Mucosa of descending colon (tissue), 3 donors: ENCODE measurements around the gene HRG. TPM values are rescaled to one million over a fixed set of nuclear protein-coding genes. Genes with fewer than 3 reads are reported as not detected.
A peak's percentile ranks its signal among the peaks of the same experiment; 100 is the strongest.
"Not testable (repeated sequence)": the region's sequence is repeated elsewhere in the genome, so short reads cannot be mapped to it uniquely, and the experiment has no call there.

Experiments used
- ATAC-seq: fragments of 200-7000 bp; cut with Tn5 transposase; one replicate; pipeline ENCODE4 v1.9.1; 2020; ENCODE audit warnings: mild to moderate bottlenecking, moderate library complexity
- DNase-seq, 3 donors: peaks; one replicate each; pipeline ENCODE4 v3.0.0-alpha.2; 2020
- H3K36me3 ChIP-seq: fragments of 200-600 bp; one replicate; pipeline ENCODE4 v1.8.0; 2021; ENCODE audit warnings: low read depth, mild to moderate bottlenecking
- H3K4me1 ChIP-seq: fragments of 200-600 bp; one replicate; pipeline ENCODE4 v1.8.0; 2021; ENCODE audit warnings: low read depth, mild to moderate bottlenecking
- H3K4me3 ChIP-seq: fragments of 200-600 bp; one replicate; pipeline ENCODE4 v1.8.0; 2021; ENCODE audit warnings: mild to moderate bottlenecking
- H3K9me3 ChIP-seq: fragments of 200-600 bp; one replicate; pipeline ENCODE4 v1.8.0; 2021; ENCODE audit warnings: mild to moderate bottlenecking
- intact Hi-C, 2 donors: fragments of 100-400 bp; cut with DNase I in 1 of 2; cut with micrococcal nuclease in 1 of 2; formaldehyde crosslinking; loops; one replicate each; pipeline versions ENCODE4 v1.11.0 to v1.11.1; 2022; cut with DNase I, micrococcal nuclease
- total RNA-seq, 3 donors: library from RNA; stranded (reverse); fragmentation: NEBNext Ultra II Directional in 2 of 3; extraction: Animal tissue kit (Norgen Biotek cat#: 25700) in 2 of 3; gene quantifications; one replicate each; pipeline versions ENCODE4 v1.2.1 to v1.2.4, GENCODE V29; 2021 to 2023
- TF ChIP-seq, protein P1 (sequence below): fragments of 200-600 bp; IDR thresholded peaks from one replicate; pipeline ENCODE4 v1.8.0; 2022; ENCODE audit warnings: antibody characterized with exemption, mild to moderate bottlenecking
- donor health status: DM: no; HTN: no; CAD: no; lungs with moderate emphysema.
- donor health status: DM: no; HTN: no; CAD: no.
- donor health status: DM: no; HTN: yes; CAD: no.

Gene HRG
- total RNA-seq, 3 donors from 2014 or later, result not detected

DNA sequence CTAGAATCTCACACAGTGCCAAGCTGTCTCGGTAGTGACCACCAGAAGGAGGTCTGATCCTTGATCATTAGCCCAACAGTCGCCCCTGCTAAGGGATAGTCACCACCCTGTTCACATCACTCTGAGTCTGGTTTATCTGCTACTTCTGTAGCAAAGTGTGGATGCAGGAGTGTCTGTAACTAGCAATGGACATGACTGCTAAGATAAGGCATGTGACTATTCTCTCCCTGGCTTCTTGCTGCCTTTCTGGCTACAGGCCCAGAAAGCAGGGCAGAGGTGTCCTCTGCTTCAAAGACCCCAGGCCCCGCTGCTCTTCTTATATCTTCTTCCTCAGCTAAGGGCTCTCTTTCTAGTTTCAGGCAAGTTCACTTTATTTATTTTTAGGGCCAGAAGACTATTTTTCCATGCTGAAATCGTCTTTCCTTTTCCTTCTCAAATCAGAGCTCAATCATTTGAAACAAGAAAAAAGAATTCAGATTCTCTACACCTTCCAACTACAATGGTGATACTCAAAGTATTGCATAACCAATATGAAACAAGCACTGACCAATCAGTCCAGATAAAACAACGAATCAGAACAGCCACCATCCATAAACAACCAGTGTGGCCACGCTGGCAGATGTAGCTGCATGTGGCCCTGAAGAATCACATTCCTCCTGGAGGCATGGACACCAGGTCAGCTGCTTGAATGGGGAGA, 43.3 kb downstream of the HRG start:
- no peaks in the 10 kb centered on the region for H3K36me3 ChIP-seq
- TF ChIP-seq, protein P1, sequence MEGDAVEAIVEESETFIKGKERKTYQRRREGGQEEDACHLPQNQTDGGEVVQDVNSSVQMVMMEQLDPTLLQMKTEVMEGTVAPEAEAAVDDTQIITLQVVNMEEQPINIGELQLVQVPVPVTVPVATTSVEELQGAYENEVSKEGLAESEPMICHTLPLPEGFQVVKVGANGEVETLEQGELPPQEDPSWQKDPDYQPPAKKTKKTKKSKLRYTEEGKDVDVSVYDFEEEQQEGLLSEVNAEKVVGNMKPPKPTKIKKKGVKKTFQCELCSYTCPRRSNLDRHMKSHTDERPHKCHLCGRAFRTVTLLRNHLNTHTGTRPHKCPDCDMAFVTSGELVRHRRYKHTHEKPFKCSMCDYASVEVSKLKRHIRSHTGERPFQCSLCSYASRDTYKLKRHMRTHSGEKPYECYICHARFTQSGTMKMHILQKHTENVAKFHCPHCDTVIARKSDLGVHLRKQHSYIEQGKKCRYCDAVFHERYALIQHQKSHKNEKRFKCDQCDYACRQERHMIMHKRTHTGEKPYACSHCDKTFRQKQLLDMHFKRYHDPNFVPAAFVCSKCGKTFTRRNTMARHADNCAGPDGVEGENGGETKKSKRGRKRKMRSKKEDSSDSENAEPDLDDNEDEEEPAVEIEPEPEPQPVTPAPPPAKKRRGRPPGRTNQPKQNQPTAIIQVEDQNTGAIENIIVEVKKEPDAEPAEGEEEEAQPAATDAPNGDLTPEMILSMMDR, result no peak
- no peaks in the 10 kb centered on the region for H3K9me3 ChIP-seq
- no peaks in the 10 kb centered on the region for H3K4me1 ChIP-seq
- H3K4me3 ChIP-seq, result no peak overlapping the region
- intact Hi-C loops, result no loop called here
- DNase-seq (no peak), ATAC-seq (no peak)

DNA sequence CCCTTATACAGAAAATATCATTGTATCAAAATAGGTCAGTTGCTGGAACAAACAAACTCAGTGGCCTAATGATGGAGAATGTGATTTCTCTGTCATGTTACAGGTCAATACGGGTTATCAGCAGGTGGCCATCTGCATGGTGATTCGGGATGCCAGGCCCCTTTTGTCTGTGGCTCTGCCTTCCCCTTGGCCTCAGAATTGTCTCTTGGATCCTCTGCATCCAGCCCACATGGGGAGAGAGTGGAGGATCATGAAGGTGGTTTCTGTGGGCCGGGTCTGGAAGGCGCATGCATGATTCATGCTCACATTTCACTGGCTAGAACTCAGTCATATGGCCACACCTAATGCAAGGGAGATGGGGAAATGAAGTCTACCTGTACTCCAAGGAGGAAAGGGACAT, 44.9 kb downstream of the HRG start:
- H3K36me3 ChIP-seq, H3K4me3 ChIP-seq, intact Hi-C loops, H3K9me3 ChIP-seq, H3K4me1 ChIP-seq, DNase-seq, ATAC-seq: not testable (repeated sequence)

DNA sequence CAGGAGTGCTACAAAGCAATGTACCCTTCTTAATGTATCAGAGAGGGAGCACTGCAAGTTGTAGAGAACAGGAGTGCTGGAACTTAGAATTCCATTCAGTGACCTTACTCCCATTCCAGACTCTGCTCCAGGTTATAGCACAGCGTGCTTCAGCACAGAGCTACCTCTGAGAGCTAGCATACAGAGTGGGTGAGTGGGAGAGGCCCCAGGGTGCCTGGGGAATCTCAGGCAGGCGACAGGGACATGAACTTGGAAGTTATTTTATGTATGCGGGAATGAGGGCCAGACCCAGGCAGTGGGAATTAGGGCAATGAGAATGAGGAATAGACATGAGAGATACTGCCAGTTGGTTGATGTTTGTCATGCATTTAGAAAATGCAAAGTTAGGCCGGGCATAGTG, 47.7 kb downstream of the HRG start:
- ATAC-seq, result no peak
- intact Hi-C loops, result no loop called here

DNA sequence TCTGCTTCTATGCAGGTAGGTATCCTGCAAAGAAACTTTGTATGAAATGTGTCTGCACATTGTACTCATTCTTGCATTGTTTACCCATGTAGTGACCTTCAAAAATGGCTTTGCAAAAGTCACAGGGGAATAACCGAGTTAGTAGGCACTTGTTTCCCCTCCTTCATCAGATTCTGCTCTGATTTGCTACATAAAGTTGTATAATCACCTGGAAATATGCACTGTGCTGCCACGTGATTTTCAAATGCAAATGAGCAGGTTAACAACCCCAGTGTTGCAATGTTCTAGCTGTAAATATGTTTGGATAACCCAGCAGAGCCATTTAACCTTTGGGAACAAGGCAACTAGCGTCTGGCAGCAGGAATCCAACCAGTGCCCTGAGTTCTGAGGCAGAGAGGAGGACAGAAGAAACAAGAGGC, 51.2 kb downstream of the HRG start, which contains the start of gene KNG1:
Gene KNG1, plus strand, starts transcription at position 321 of the 419 bp plus-strand sequence. CDS start 184 bp downstream, outside the sequence.
- DNase-seq (peak in 1 of 3 donors; percentile 5), ATAC-seq (peak; percentile 75)
- no peaks in the 10 kb centered on the region for H3K9me3 ChIP-seq
- TF ChIP-seq, protein P1, result no peak
- H3K4me1 ChIP-seq, result no peaks in the 10 kb centered on the region
- H3K4me3 ChIP-seq, result no peak within 1 kb of the TSS
- no peaks in the 10 kb centered on the region for H3K36me3 ChIP-seq
- intact Hi-C loops, result no loop called here

More for the DNA sequence above, 47.7 kb downstream of the HRG start:
- Histone ChIP-seq H3K36me3 (no peaks in the 10 kb centered on the region), H3K4me1 (no peaks in the 10 kb centered on the region), H3K9me3 (no peaks in the 10 kb centered on the region), H3K4me3 (no peak overlapping the region)
- TF ChIP-seq, protein P1, result no peak
- no peak for DNase-seq

DNA sequence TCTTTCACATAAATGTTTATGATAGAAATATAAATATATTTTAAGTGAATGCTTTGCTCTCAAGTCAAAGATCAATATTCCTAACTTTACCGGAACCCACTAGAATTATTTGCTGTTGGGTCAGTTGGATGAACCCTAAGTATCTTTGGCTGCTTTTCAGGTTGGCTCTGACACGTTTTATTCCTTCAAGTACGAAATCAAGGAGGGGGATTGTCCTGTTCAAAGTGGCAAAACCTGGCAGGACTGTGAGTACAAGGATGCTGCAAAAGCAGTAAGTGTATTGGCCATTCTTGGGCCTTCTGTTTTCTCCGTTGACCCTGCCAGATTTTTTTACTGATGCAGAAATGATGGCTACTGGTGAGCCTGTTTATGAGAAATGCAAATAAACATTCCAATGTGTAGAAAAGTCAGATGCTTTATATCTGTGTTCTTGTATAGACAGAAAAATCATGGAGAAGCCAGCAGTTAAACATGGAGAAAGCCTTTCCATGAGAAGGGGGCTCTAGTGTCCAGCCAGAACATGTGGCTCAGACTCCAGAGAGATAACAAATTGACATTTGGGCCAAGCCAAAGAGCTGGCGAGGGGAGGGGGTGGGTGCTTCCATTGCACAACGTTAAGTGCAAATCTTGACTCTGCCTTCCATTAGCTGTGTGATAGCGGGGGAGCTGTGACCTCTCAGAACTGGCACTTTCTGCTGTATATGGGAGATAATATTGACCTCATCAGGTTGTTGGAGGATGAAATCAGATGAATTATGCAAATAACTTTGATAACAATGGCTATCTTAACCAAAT, 54.3 kb downstream of the HRG start:
- ATAC-seq (no peak), DNase-seq (no peak)
- no peaks in the 10 kb centered on the region for H3K36me3 ChIP-seq
- H3K4me3 ChIP-seq, result no peak overlapping the region
- intact Hi-C loops, result no loop called here
- TF ChIP-seq, protein P1, result no peak
- H3K9me3 ChIP-seq, result no peaks in the 10 kb centered on the region
- no peaks in the 10 kb centered on the region for H3K4me1 ChIP-seq

DNA sequence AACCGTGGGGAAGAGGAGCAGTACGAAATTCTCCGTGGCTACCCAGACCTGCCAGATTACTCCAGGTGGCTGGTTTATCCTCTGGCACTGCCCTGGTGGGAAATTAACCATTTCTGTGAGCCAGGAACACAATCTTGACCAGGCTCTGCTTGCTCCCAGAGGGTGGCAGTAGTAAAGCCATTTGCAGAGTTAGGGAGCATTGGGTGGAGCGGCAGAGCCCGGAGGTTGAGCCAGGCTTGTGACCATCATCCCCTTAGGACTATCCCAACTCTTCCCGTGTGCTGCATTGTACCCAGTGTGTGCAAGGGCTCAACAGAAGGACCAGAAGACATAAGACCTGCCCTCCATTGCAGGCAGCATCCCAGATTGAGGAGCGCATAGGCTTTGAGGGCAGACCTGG, 56.6 kb downstream of the HRG start:
- Histone ChIP-seq H3K4me3 (no peak overlapping the region), H3K4me1 (no peaks in the 10 kb centered on the region), H3K9me3 (no peaks in the 10 kb centered on the region), H3K36me3 (no peaks in the 10 kb centered on the region)
- ATAC-seq (peak; percentile 85), DNase-seq (peak in 2 of 3 donors; percentile 33 to 39)
- intact Hi-C loops, result no loop called here
- TF ChIP-seq, protein P1, result no peak
